ENCODE results near the gene DLGAP1. TPM values are rescaled to one million over a fixed set of nuclear protein-coding genes. Genes with fewer than 3 reads are reported as not detected.

DLGAP1 gene
- polyA plus RNA-seq, 1 of the 3 experiments (the other 2 are of a cell fraction) = not detected

DNA sequence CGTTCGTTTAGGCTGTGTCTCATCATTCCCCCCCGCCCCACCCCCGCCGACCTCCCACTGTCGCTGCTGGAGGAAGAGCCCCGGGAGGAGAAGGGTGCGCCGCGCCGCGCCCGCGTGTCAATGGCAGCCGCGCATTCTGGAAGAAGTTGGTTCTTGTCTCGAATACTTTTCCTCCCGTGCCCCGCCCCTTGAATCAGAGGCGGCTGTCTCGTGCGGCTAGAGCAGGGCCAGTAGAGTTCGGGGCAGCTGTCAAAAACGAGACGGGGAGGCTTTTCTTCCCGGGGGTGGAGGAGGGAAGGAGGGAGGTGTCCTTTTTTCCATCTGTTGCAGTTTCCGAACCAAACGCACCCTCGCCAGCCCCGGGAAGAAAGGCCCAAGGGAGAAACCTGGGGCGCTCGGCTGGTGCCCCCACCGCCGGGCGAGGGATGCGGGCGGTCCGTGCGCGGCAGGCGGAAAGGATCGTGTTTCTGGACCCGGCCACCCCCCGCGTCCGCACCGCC lies 1005.5 kb downstream of the DLGAP1 start:
- Histone ChIP-seq H3K4me3 (ENCODE audit: low read depth in 2 of 2, low read length in 1 of 2) (peak overlapping the region; percentile 74 to 93), H3K79me2 (ENCODE audit: insufficient read depth) (peaks cover 55% of the 10 kb centered on the region), H3F3A (replicated peaks; ENCODE audit: insufficient read depth) (peaks cover 45% of the 10 kb centered on the region), H2AFZ (ENCODE audit: low read depth) (no peak overlapping the region), H3K4me1 (ENCODE audit: control insufficient read depth in 1 of 2, insufficient read depth in 2 of 2, low read depth in 1 of 2, low read length in 1 of 2) (peaks cover 18 to 30% of the 10 kb centered on the region in 2 experiments), H3K4me2 (peak overlapping the region; percentile 86; the same call in 1 of the 2 replicates), H3K27ac (ENCODE audit: low read depth in 2 of 2, low read length in 1 of 2) (peak overlapping the region; percentile 95 to 99), H3K9me2 (no peaks in the 10 kb centered on the region), H3K27me3 (ENCODE audit: insufficient read depth) (no peaks in the 10 kb centered on the region), H3K9ac (peak overlapping the region; percentile 99), H3K36me3 (replicated peaks in 1 of 2; ENCODE audit: control insufficient read depth in 1 of 2, insufficient read depth in 2 of 2, low read length in 1 of 2) (no peaks in the 10 kb centered on the region), H3K9me3 (no peaks in the 10 kb centered on the region), H4K20me1 (ENCODE audit: insufficient read depth) (peaks cover 4% of the 10 kb centered on the region)
- TF ChIP-seq TCF12 (IDR thresholded peaks at IDR 0.05) (0 out of 2 replicates have a peak, but pooled peaks have one; percentile 17), MXI1 (IDR thresholded peaks at IDR 0.05; ENCODE audit: low read depth, low read length) (peak; percentile 10; the same call in 1 of the 2 replicates), SMC3 (IDR thresholded peaks at IDR 0.05; ENCODE audit: low read depth, low read length) (no peak), RXRA (IDR thresholded peaks at IDR 0.05; ENCODE audit: borderline replicate concordance, low read depth) (no peak), NRF1 (IDR thresholded peaks at IDR 0.05; ENCODE audit: low read depth, low read length) (no peak), FOXM1 (IDR thresholded peaks at IDR 0.05; ENCODE audit: low read depth) (no peak), MAX (IDR thresholded peaks at IDR 0.05; ENCODE audit: low read depth) (peak; percentile 35), USF1 (IDR thresholded peaks at IDR 0.05; ENCODE audit: borderline replicate concordance, low read depth) (no peak), EP300 (IDR thresholded peaks at IDR 0.05; ENCODE audit: borderline replicate concordance in 1 of 2, low read depth in 1 of 2, low read length in 1 of 2) (no peak; a peak in 1 of 4 replicates), FOSL2 (IDR thresholded peaks at IDR 0.05; ENCODE audit: borderline replicate concordance, low read depth) (no peak), YY1 (IDR thresholded peaks at IDR 0.05; ENCODE audit: low read depth) (0 out of 2 replicates have a peak, but pooled peaks have one; percentile 38), TEAD4 (IDR thresholded peaks at IDR 0.05; ENCODE audit: borderline replicate concordance, insufficient read depth) (0 out of 2 replicates have a peak, but pooled peaks have one; percentile 40), TAF1 (IDR thresholded peaks at IDR 0.05; ENCODE audit: borderline replicate concordance, low read depth, low read length) (peak; percentile 15; the same call in 1 of the 2 replicates)
- DNase-seq = peak; percentile 60
- under 1% methylated on average over 23 of the region's 47 CpGs for WGBS (ENCODE audit: low lambda C conversion rate)
- ChIA-PET POLR2A (no interaction called here), CTCF (interaction anchor here (3.3 kb wide), 1 partner anchor 145 kb away, joined by 25 read pairs; no protein-coding TSS in a partner anchor)

DNA sequence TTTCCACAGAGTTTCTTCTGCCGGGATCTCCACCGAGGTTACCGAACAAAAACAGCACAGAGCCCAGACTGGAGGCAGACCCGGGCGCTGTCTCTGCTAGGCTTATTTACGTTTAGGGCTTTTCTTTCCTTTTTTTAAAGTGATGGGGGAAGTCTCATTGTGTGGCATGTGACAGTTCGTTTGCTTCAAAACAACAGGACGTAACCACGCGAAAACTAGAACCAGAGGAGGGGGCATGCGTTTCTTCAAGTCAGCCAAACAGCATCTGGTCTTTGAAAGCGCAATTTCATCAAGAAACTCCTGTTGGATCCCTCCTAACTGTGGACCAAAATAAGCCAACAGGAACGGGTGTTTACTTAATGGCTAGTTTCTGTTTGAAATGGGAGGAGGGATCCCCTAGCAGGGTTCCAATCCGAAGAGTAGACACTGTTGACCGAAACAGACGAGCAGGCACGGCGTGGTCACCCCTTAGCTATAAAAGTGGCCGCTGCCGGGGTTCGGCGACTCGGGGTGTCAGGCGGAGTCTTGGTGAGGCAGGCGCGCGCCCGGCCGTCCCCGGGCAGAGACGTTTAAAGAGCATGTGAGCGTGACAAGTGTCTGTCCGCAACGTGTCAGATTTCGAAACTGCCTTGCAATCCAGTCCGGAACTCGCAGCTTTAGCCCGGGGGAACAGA lies 1006.1 kb downstream of the DLGAP1 start:
- Histone ChIP-seq H3K27ac (ENCODE audit: low read depth in 2 of 2, low read length in 1 of 2) (peak overlapping the region; percentile 95 to 99), H3K4me1 (ENCODE audit: control insufficient read depth in 1 of 2, insufficient read depth in 2 of 2, low read depth in 1 of 2, low read length in 1 of 2) (peaks cover 18 to 26% of the 10 kb centered on the region in 2 experiments), H3K4me2 (peak overlapping the region; percentile 86), H3K9me2 (no peaks in the 10 kb centered on the region), H3F3A (replicated peaks; ENCODE audit: insufficient read depth) (peaks cover 39% of the 10 kb centered on the region), H3K4me3 (ENCODE audit: low read depth in 2 of 2, low read length in 1 of 2) (peak overlapping the region; percentile 74 to 93), H3K27me3 (ENCODE audit: insufficient read depth) (no peaks in the 10 kb centered on the region), H3K9me3 (no peaks in the 10 kb centered on the region), H3K36me3 (replicated peaks in 1 of 2; ENCODE audit: control insufficient read depth in 1 of 2, insufficient read depth in 2 of 2, low read length in 1 of 2) (no peaks in the 10 kb centered on the region), H3K9ac (peak overlapping the region; percentile 99), H4K20me1 (ENCODE audit: insufficient read depth) (peaks cover under 1% of the 10 kb centered on the region; the same call in 1 of the 2 replicates), H2AFZ (ENCODE audit: low read depth) (no peak overlapping the region), H3K79me2 (ENCODE audit: insufficient read depth) (peaks cover 49% of the 10 kb centered on the region)
- TF ChIP-seq CTCF (IDR thresholded peaks at IDR 0.05) = no peak
- 0 out of 2 replicates have a peak, but pooled peaks have one; percentile 14 for TF ChIP-seq NFIC (IDR thresholded peaks at IDR 0.05; ENCODE audit: borderline replicate concordance)
- peak; percentile 6 for TF ChIP-seq MAX (IDR thresholded peaks at IDR 0.05; ENCODE audit: low read depth)
- TF ChIP-seq MXI1 (IDR thresholded peaks at IDR 0.05; ENCODE audit: low read depth, low read length) = peak; percentile 86
- WGBS (ENCODE audit: low lambda C conversion rate) = under 1% methylated on average over 29 of the region's 38 CpGs
- DNase-seq = peak; percentile 34
- POLR2A ChIA-PET = no interaction called here
- CTCF ChIA-PET = interaction anchor here (0.9 to 3.3 kb wide), 6 partner anchors 13 to 217 kb away, joined by 3 to 25 read pairs (median 6); no protein-coding TSS in a partner anchor
